ENCODE results near the gene KREMEN1.

Gene KREMEN1

DNA sequence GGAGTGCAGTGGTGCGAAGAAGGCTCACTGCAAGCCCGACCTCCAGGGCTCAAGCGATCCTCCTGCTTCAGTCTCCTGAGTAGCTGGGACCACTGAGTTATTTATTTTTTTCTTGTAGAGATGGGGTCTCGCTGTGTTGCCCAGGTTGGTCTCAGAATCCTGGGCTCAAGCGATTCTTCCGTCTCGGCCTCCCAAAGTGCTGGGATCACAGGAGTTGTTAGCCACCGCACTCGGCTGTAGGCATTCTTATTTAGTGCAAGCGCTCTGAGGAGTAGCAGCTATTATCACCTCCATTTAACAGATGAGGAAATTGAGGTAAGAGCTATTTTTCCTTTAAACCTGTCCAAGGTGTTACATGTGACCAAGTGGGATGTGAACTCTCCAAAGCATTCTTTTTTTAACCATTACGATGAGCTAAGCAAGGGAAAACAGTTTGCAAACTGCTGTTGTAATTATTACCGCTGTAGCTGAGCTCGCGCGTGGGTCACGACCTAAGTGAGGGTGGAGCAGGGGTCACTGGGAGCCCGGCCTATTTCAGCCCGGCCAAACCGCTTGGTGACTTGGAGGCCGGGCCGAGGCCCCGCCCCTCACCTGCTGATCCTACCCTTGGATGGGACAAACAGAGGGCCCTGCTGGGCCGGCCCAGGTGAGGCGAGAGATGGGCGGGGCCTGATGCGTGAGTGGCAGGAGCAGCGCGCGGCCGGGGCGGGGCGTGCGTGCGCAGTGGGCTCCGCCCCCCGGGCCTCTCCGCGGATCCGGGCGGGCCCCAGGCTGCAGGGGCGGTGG, 449 bp upstream of the KREMEN1 start:
- TF ChIP-seq, protein P1, sequence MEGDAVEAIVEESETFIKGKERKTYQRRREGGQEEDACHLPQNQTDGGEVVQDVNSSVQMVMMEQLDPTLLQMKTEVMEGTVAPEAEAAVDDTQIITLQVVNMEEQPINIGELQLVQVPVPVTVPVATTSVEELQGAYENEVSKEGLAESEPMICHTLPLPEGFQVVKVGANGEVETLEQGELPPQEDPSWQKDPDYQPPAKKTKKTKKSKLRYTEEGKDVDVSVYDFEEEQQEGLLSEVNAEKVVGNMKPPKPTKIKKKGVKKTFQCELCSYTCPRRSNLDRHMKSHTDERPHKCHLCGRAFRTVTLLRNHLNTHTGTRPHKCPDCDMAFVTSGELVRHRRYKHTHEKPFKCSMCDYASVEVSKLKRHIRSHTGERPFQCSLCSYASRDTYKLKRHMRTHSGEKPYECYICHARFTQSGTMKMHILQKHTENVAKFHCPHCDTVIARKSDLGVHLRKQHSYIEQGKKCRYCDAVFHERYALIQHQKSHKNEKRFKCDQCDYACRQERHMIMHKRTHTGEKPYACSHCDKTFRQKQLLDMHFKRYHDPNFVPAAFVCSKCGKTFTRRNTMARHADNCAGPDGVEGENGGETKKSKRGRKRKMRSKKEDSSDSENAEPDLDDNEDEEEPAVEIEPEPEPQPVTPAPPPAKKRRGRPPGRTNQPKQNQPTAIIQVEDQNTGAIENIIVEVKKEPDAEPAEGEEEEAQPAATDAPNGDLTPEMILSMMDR (conservative IDR thresholded peaks at IDR 0.05) = no peak
- peak overlapping the region; percentile 61; the same call in 1 of the 2 replicates for H3K27ac ChIP-seq

DNA sequence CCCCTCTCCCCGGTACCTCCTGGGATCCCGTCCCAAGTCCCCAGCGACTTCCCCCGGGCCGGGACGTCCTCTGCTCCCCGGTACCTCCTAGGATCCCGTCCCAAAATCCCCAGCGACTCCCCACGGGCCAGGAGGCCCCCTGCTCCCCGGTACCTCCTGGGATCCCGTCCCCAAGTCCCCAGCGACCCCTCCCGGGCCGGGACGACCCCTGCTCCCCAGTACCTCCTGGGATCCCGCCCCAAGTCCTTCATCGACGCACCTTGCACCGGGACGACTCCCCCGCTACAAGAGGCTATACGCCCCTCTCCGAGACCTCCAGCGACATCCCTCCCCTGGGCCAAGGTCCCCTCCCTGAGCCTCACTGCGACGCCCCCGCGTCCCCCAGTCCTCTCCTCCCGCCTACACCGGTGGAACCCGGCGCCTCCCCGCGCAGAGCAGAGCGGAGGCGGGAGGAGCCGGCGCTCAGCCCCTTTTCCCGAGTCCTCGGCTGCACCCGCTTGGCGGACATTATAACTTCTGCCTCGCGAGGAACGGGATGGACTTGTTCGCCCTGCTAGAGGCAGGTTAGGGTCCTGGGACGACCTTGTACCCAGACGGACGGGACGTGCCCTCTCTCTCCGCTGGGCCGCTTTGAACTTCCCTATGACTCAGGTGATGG, 912 bp downstream of the KREMEN1 start:
- TF ChIP-seq, protein P1 (conservative IDR thresholded peaks at IDR 0.05) = no peak
- peak overlapping the region; percentile 61; the same call in 1 of the 2 replicates for H3K27ac ChIP-seq

DNA sequence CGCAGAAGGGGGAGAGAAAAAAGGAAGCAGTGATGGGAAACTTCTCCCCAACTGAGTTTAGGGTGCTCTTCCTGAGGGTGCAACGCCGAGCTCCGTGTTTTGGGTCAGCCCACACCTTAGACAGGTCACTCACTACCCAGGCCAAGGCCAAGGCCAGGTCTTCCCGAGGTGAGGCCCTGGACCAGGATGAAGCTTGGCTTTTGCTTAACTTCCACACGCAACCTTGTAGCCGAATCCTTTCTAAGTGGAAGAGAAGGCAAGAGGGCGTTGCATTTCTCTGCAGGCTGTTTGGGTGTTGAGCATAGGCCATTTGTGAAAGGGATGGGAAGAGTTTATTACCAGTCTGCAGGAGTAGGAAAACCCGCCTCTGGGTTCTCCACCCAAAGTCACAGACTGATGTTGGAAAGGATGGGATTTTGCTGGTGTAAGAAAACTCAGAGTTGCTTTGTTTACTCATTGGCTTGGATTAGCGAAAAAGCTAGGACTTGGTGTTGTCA, 1.5 kb downstream of the KREMEN1 start:
- TF ChIP-seq, protein P1 (conservative IDR thresholded peaks at IDR 0.05) = no peak

DNA sequence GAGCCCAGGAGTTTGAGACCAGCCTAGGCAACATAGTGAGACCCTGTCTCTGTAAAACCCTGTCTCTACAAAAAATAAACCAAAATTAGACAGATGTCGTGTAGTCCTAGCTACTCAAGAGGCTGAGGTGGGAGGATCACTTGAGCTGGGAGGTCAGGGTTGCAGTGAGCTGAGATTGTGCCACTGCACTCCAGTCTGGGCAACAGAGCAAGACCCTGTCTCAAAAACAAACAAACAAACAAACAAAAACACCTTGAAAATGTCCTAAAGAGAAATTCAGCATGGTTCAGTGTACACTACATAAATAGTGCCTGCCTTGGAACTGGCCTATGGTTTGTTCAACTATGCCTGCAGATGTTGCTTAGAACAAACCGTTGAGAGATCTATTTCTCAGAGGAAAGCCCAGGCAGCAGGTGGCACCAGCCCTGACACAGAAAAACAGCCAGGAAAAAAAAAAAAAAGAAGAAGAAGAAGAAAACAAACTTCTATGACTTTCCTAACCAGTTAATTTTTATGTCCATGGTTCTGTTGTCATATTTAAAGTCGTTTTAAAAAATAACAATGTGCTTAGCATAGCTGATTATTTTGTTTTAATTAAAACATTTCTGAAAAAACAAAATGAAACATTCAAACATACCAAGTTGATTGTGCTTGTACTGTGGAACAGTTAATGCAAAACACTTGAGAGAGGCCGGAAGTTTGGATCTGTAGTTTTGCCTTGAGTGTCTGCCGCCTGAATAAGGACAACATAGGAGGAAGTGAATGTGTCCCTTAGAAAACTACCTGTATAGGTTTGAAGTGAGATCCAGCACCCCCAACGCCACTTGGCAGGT, 5.4 kb downstream of the KREMEN1 start:
- TF ChIP-seq, protein P1 (conservative IDR thresholded peaks at IDR 0.05) = no peak

More for the DNA sequence above, 1.5 kb downstream of the KREMEN1 start:
- H3K27ac ChIP-seq = no peak overlapping the region

DNA sequence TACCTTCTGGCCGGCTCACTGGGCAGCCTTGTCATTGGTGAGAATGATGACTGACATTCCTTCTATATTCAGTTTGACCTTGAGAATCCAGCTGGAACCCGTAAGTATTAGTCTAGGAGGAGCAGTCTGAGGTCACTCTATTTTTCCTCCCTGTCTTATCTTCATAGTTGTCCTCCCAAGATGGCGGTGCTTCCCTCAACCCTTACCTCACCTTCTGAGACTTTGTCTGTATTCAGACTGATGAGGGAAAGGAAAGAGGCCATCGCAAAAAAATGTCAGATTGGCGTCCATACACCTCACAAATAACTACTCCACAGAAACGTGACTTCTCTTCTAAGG, 6.0 kb downstream of the KREMEN1 start:
- TF ChIP-seq, protein P1 (conservative IDR thresholded peaks at IDR 0.05) = no peak
- peak overlapping the region; percentile 38 for H3K27ac ChIP-seq

More for the DNA sequence above, 5.4 kb downstream of the KREMEN1 start:
- peak overlapping the region; percentile 38 for H3K27ac ChIP-seq

DNA sequence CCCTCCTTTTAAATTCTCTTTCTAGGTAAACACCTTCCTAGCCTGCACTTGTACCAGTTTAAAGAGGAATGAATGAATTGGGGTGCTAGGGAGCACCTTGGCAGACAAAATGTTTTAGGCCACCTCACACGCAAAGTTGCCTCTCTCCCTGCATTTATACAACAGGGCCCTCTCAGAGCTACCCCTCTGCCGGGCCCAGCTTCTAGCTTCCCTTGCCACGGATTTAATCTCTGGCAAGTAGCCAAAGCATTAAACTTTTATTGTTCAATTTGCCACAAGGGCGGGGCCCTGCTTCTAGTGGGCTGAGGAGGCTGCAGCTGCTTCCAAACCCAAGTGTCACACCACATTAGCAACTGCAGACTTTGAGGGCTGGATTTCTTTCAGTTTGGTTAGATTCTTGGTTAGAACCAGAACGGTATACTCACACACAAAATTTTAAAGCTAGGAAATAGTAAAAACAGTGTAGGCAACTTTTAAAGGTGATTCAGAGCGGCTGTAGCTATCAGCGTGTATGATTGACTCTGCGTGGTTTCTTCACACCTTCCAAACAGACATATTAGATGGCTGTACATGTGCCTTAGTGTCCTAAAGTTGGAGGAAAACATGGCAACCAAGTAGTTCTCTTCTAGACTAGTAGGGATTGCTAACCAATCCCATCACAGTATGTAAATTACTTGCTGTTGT, 6.5 kb downstream of the KREMEN1 start:
- H3K27ac ChIP-seq = peak overlapping the region; percentile 38
- TF ChIP-seq, protein P1 (conservative IDR thresholded peaks at IDR 0.05) = no peak

Data from VCaP (cell line).